GM10266 (cell line): ENCODE results near the gene TTC22.

Experiments
- DNase-seq: peaks from one replicate; pipeline ENCODE4 v3.0.0; 2012; ENCODE audit errors: extremely low spot score
- TF ChIP-seq, protein P1 (sequence below): IDR thresholded peaks from 2 replicates; pipeline ENCODE4 v1.5.1; 2012; ENCODE audit warnings: mild to moderate bottlenecking, low read depth; ENCODE audit not compliant: control insufficient read depth, insufficient read depth; ENCODE audit errors: missing control alignments

TTC22 gene

DNA sequence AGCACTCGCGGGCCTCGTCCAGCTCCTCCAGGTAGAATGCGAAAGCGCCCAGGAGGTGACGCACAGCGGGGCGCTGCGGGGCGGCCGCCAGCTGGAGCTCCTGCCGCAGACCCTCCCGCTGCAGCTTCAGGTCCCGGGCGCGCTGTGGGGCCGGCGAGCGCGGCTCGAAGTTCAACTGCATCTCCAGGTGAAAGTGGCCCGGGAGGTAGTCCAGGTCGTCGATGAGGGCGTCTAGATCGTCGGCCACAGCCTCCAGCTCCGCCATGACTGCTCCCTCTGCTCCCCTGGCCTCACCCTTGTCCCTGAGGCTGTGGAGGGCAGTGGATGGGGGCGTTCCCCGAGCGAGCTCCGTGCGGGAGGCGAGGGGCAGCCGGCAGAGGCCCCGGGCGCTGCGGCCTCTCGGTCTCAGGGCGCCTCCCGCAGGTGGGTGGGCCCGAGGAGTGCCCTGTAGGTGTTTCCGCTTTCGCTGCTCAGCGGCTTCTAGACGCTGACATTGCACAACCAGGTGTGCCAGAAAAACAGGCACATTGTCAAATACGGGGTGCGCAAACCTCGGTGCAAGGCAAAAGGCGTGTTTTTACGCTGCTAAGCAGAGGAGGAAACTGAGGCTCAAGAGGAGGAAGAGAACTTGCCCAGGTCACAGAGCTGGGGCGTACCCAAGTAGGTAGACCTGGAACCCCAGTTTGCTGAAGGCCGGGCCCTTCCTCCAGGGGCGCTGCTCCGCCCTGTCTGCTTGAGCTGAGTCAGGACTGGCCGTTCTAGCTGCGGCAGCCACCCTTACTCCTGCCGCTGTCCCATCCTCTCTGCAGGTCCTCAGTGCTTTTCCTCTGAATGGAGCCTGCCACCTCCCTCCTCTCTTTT is at the start of gene TTC22:
TSS of gene TTC22 (minus strand) at position 425 of the 861 bp plus-strand sequence. CDS start at position 265, 160 bp downstream.
- TF ChIP-seq, protein P1, sequence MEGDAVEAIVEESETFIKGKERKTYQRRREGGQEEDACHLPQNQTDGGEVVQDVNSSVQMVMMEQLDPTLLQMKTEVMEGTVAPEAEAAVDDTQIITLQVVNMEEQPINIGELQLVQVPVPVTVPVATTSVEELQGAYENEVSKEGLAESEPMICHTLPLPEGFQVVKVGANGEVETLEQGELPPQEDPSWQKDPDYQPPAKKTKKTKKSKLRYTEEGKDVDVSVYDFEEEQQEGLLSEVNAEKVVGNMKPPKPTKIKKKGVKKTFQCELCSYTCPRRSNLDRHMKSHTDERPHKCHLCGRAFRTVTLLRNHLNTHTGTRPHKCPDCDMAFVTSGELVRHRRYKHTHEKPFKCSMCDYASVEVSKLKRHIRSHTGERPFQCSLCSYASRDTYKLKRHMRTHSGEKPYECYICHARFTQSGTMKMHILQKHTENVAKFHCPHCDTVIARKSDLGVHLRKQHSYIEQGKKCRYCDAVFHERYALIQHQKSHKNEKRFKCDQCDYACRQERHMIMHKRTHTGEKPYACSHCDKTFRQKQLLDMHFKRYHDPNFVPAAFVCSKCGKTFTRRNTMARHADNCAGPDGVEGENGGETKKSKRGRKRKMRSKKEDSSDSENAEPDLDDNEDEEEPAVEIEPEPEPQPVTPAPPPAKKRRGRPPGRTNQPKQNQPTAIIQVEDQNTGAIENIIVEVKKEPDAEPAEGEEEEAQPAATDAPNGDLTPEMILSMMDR = peak; percentile 72
- DNase-seq = peak; percentile 83

DNA sequence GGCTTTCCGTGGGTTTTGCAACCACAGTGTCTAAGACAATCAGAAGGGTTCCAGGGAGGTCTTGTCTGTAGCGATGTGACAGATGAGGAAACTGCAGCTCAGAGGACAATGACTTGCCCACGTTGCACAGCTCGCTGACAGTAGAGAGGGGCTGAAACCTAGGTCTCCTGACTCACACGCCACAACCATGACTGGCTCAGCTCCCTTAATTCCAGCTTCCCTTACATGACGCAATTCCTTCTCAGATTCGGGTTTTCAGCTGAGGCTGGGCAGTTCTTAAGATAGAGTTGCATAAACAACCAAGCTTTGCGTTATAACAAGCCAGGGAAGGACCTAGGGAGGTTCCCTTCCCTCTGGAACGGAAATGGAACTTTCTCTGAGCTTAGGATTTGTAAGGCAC is 49.6 kb upstream of the TTC22 start:
- TF ChIP-seq, protein P1 = no peak
- DNase-seq = no peak

DNA sequence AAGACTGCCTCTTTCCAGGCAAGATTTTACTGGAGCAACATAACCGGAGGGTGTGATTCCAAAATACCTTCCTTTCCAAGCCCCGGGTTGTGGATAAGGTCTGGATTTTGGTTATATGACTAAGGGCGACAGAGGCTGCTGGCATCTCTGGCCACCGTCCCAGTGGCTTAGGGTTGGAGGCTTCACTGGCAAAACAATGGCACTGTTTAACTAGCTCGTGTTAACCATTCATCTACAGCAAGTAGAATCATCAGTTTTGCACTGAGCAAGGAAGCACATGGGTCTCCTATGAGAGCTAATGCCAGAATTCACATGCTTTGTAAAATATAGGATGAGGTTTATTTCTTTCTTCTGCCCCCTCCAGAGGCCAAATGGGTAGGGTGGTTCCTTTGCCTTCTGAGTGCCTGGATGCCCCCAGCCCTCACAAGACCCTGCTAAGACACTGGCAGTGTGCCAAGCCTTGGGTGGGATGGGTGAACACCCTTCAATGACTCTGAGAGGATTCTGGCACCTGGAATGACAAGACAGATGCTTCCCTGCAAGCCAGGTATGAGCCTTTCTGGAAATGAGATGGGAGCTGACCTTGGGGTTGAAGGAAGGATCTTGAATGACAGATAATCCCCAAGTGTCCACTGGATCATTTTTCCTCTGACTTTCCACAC is 49.1 kb upstream of the TTC22 start:
- TF ChIP-seq, protein P1 = no peak
- no peak for DNase-seq

DNA sequence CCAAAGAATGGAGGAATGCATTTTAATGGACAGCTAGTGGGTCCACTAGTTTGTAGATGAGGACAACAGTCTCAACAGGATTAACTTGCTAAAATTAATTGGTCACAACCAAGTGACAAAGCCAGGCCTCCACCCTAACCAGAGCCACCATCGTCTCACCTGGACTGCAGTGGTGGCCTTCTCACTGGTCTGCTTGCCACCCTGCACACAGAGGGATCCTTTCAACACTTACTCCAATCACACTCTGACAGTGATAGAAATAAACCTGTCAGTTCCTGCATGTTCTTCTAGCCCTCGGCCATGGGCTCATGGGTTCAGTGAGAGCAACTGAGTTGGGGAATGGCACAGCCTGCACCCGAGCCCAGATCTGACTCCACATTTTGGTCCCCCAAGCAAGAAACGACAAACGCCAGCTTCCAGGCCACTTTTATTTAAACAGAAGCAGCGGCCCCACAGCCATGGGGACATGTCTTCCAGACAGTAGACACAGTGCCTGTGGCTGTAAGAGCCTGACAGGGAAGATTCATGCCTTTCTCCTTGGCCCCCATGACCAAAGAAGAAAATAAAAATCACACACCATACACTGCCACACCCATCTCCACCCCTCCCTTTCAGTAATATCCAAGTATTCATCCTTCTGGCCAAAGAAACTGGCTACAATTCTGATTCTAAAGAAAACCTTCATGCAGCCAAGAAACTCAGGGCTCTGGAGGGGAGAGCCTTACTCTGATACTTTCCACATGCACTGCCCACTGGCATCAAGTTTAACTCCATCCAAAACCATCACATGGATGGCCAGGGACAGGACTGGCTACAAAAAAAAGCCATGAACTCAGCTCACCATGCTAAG is 48.3 kb upstream of the TTC22 start:
- no peak for DNase-seq
- TF ChIP-seq, protein P1 = no peak

DNA sequence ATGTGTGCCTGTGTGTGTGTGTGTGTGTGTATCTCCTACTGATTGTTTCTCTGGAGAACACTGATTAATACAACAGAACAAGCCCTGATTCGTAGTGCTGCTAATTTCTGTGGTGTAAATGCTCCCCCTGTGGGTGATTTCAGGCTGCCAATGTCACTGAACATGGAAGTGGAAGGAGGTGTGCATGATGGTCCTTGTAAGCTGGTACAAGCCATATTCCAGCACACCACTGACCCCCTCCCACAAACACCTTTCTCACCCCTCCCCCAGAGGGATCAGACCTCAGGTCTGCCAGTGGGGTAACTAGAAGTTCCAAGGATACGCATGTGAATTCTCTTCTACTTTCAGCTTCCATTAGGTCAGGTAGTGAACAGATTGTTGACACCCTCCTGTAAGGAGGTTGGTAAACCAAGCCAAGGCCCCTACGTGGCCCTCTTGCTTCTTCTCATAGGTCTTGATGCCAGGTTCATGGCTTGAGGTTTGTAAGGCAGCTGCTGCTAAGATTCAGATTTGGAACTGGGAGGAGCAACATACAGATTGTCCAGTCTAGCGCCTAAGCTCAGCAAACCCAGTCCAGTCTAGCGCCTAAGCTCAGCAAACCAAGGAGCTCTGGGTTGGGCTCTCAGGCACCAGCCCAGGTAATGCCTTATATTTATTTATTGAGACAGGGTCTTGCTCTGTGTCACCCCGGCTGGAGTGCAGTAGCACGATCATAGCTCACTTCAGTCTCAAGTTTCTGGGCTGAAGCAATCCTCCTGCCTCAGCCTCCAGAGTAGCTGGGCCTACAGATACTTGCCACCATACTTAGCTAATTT is 47.2 kb upstream of the TTC22 start:
- DNase-seq = no peak
- TF ChIP-seq, protein P1 = no peak

DNA sequence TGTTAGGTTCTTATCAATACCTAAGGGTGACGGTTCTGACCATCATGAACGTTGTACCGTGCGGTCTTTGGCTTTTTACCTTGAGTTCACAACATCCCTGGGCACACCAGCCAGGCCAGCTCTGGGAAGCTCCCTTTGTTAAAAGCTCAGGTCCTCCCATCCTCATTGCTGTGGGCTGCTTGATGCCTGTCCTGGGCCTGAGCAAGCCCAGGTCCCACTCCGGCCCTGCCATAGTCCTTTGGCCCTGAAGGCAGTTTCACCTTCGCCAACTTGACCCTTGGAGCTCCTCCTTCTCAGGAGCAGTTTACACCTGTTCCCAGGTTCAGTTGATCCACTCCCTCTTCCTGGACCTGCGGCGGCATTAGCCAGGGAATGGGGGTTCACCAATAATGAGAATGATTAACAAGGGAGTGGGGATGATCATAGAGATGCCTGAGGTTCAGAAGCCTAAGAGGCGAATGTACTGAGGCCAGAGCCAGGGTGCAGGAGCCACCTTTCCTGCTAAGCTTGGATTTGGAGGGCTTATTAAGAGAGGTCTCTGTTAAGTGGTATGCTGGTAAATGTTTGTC is 45.7 kb upstream of the TTC22 start:
- DNase-seq = no peak
- TF ChIP-seq, protein P1 = no peak
